Right lobe of liver (tissue), 4 donors: ENCODE results near the gene KDM4D.

Experiments
- CTCF ChIP-seq, 4 donors: fragments of 200-600 bp in 3 of 4; fragments of 450-650 bp in 1 of 4; IDR thresholded peaks; one replicate each; pipeline versions ENCODE4 v1.5.1 to v1.8.0; 2016 to 2022; ENCODE audit warnings: antibody characterized with exemption in 4 of 4, mild to moderate bottlenecking in 2 of 4
- POLR2A ChIP-seq: fragments of 450-650 bp; IDR thresholded peaks from one replicate; pipeline ENCODE4 v1.6.1; 2017; ENCODE audit warnings: antibody characterized with exemption, mild to moderate bottlenecking
- donor health status: DM: no; HTN: no; CAD: no.
- donor health status: DM: no; HTN: no; CAD: no.
- donor health status: DM: no; HTN: yes; CAD: no.

DNA sequence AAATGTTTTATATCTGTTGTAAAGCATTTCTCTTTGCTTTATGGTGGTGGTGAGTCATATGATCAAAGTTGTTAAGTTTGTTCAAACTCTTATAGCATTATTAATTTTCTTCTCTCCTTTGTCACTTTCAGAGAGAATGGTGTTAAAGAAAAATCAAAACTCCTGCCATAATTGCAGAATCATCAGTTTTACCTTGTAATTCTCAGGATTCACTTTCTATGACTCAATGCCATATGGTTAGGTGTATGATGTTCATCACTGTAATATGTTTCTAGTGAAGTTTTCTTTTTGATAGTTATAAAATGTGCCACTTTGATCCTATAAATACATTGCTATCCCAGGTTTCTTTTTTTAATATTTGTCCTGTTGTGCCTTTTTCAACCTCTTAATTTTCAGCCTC lies 37.9 kb downstream of the KDM4D start:
- TF ChIP-seq CTCF (IDR thresholded peaks at IDR 0.05) (no peak), POLR2A (no peak)
